GM12878 (cell line): ENCODE data around the gene SLC31A1. TPM values are rescaled to one million over a fixed set of nuclear protein-coding genes. Genes with fewer than 3 reads are reported as not detected.

ENCODE experiments used
- ATF7 ChIP-seq: fragments of 450-650 bp; IDR thresholded peaks from 2 replicates; pipeline ENCODE4 v1.6.1; 2016; ENCODE audit warnings: low read depth, mild to moderate bottlenecking
- BACH1 ChIP-seq: fragments of 450-650 bp; IDR thresholded peaks from 2 replicates; pipeline ENCODE4 v1.6.1; 2017; ENCODE audit warnings: mild to moderate bottlenecking, borderline replicate concordance
- BCL11A ChIP-seq: IDR thresholded peaks from 2 replicates; pipeline ENCODE4 v1.6.1; 2011; ENCODE audit warnings: low read depth, low read length
- HCFC1 ChIP-seq: fragments of 150-350 bp; IDR thresholded peaks from 2 replicates; pipeline ENCODE4 v1.6.1; 2014; ENCODE audit warnings: low read length
- KAT2A ChIP-seq: conservative IDR thresholded peaks from 2 replicates; pipeline ENCODE4 v1.6.1; 2011; ENCODE audit warnings: low read depth, low read length; ENCODE audit not compliant: control insufficient read depth
- MYB ChIP-seq: fragments of 150-350 bp; IDR thresholded peaks from 2 replicates; pipeline ENCODE4 v1.6.1; 2014; ENCODE audit warnings: mild to moderate bottlenecking, low read depth, low read length, borderline replicate concordance
- MYC ChIP-seq: IDR thresholded peaks from 2 replicates; pipeline ENCODE4 v1.6.1; 2011; ENCODE audit warnings: mild to moderate bottlenecking, low read length, moderate library complexity, inconsistent platforms; ENCODE audit not compliant: insufficient read depth, insufficient replicate concordance, insufficient read length, severe bottlenecking
- NR2C1 ChIP-seq: fragments of 450-650 bp; IDR thresholded peaks from 2 replicates; pipeline ENCODE4 v1.6.1; 2017; ENCODE audit warnings: antibody characterized with exemption, mild to moderate bottlenecking, moderate library complexity
- POLR2AphosphoS5 ChIP-seq: IDR thresholded peaks from 2 replicates; pipeline ENCODE4 v1.6.1; 2011; ENCODE audit warnings: mild to moderate bottlenecking, low read length, inconsistent platforms
- POU2F2 ChIP-seq: IDR thresholded peaks from 3 replicates; pipeline ENCODE4 v1.6.1; 2011; ENCODE audit warnings: low read depth, mild to moderate bottlenecking, low read length, borderline replicate concordance
- RAD21 ChIP-seq: IDR thresholded peaks from 2 replicates; pipeline ENCODE4 v1.6.1; 2011; ENCODE audit warnings: mild to moderate bottlenecking, low read depth, low read length, moderate library complexity; ENCODE audit not compliant: insufficient read depth
- RELB ChIP-seq: fragments of 450-650 bp; IDR thresholded peaks from 2 replicates; pipeline ENCODE4 v1.6.1; 2017; ENCODE audit warnings: low read depth, mild to moderate bottlenecking, moderate library complexity
- SMAD5 ChIP-seq: IDR thresholded peaks from 2 replicates; pipeline ENCODE4 v1.6.1; 2016; ENCODE audit warnings: antibody characterized with exemption, low read depth
- SREBF1 ChIP-seq: IDR thresholded peaks from 2 replicates; pipeline ENCODE4 v1.6.1; 2012; ENCODE audit warnings: mild to moderate bottlenecking, low read length
- STAT3 ChIP-seq: IDR thresholded peaks from 2 replicates; pipeline ENCODE4 v1.6.1; 2011; ENCODE audit warnings: low read depth, low read length, improper control_type of control experiment
- ZZZ3 ChIP-seq: IDR thresholded peaks from 2 replicates; pipeline ENCODE4 v1.6.1; 2011; ENCODE audit warnings: low read depth; ENCODE audit not compliant: control insufficient read depth, insufficient read length
- polyA plus RNA-seq, 11 experiments: library from polyadenylated mRNA; depleted of rRNA in 4 of 11; unstranded in 6 of 11; stranded (reverse) in 5 of 11; fragments of >200 nt; fragmentation: Nextera tagmentation in 4 of 11; fragmentation: Illumina TruSeq in 1 of 11; extraction: Ambion mirVana in 4 of 11; extraction: Trizol in 1 of 11; gene quantifications; 1 replicate in 1 of 11; 2 replicates in 10 of 11; pipeline versions ENCODE4 v1.2.1 to v1.2.3, GENCODE V29; 2011 to 2016; ENCODE audit warnings: inconsistent platforms in 2 of 11, missing spikeins in 2 of 11, low read depth in 1 of 11
- total RNA-seq, 4 experiments: library from RNA; depleted of rRNA in 3 of 4; stranded (reverse); fragments of >200 nt in 3 of 4; fragmentation: Illumina TruSeq in 1 of 4; extraction: Trizol in 1 of 4; gene quantifications; 2 replicates each; pipeline versions ENCODE4 v1.2.1 to v1.2.3, GENCODE V29; 2013 to 2021
- TF ChIP-seq, protein P1 (sequence below): fragments of 450-650 bp; IDR thresholded peaks from 2 replicates; pipeline ENCODE4 v1.6.1; 2014; ENCODE audit warnings: mild to moderate bottlenecking
- TF ChIP-seq, protein P2 (sequence below): fragments of 450-650 bp; IDR thresholded peaks from 2 replicates; pipeline ENCODE4 v1.6.1; 2016; ENCODE audit warnings: mild to moderate bottlenecking
- TF ChIP-seq, protein P3 (sequence below): fragments of 450-650 bp; IDR thresholded peaks from 2 replicates; pipeline ENCODE4 v1.6.1; 2018; ENCODE audit warnings: borderline replicate concordance, mild to moderate bottlenecking; ENCODE audit not compliant: partially characterized antibody
- TF ChIP-seq, protein P4 (sequence below): fragments of 450-650 bp; conservative IDR thresholded peaks from 2 replicates; pipeline ENCODE4 v1.6.1; 2017; ENCODE audit warnings: mild to moderate bottlenecking, moderate library complexity

The SLC31A1 gene
- total and polyA plus RNA-seq, 10 of the 15 experiments (the other 5 are each of a cell fraction or from before 2014, with no cell fraction given): 7.3 to 16.2 (median 10.5) TPM

DNA sequence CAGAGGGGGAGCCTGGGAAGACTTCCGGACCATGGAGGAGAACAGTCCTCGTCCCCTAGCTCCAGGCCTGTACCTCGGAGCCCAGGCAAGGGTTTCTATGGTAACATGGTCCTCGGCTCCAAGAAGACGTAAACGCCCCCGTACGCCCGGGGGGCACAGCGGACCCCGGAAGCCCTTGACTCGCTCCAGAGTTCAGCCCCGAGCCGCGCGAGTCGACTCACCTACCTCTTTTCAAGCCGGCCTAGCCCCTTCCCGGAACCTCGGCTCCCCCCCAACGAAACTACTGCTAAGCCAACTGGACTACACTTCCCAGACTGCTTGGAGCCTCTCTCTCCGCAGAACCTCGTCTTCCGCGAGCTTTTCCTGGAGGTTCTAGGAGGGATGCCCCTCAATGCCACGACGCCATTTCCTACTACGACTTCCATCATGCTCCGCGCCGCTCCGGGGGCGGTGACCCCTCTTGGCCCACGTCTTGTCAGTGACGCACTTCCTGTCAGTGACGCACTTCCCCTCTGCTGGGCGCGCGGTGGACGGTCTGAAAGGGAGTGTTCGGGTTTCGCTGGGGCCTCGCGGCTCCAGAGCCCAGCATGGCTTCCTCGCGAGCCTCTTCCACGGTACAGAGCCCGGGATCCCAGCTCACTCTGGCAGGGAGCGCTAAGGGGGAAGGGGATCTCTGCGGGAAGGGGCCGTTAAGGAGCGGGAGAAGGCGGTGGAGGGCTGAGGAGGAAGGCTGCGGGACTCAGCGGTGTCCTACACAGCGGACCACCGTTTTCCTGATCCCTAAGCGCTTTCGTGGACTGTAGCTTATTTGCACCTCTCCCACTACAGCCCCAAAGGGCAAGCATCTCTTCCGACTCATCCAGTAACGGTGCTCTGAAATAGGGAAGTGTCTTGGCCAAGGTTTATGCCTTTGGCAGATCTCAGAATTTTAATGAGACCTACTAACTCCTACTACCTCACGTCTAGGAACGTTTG is 54.1 kb downstream of the SLC31A1 start, which contains the start of the genes CDC26 and PRPF4 (continued):
- TF ChIP-seq, protein P1, sequence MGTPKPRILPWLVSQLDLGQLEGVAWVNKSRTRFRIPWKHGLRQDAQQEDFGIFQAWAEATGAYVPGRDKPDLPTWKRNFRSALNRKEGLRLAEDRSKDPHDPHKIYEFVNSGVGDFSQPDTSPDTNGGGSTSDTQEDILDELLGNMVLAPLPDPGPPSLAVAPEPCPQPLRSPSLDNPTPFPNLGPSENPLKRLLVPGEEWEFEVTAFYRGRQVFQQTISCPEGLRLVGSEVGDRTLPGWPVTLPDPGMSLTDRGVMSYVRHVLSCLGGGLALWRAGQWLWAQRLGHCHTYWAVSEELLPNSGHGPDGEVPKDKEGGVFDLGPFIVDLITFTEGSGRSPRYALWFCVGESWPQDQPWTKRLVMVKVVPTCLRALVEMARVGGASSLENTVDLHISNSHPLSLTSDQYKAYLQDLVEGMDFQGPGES: 0 out of 2 replicates have a peak, but pooled peaks have one; percentile 40
- peak; percentile 97 for TF ChIP-seq POLR2AphosphoS5
- TF ChIP-seq KAT2A: no peak
- no peak for TF ChIP-seq STAT3
- peak; percentile 95 for TF ChIP-seq SMAD5
- TF ChIP-seq, protein P2, sequence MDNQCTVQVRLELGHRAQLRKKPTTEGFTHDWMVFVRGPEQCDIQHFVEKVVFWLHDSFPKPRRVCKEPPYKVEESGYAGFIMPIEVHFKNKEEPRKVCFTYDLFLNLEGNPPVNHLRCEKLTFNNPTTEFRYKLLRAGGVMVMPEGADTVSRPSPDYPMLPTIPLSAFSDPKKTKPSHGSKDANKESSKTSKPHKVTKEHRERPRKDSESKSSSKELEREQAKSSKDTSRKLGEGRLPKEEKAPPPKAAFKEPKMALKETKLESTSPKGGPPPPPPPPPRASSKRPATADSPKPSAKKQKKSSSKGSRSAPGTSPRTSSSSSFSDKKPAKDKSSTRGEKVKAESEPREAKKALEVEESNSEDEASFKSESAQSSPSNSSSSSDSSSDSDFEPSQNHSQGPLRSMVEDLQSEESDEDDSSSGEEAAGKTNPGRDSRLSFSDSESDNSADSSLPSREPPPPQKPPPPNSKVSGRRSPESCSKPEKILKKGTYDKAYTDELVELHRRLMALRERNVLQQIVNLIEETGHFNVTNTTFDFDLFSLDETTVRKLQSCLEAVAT: peak; percentile 57; the same call in 1 of the 2 replicates
- peak; percentile 92 for TF ChIP-seq HCFC1
- peak; percentile 51; the same call in 1 of the 2 replicates for TF ChIP-seq BACH1
- TF ChIP-seq NR2C1: peak; percentile 95
- TF ChIP-seq MYB: no peak
- TF ChIP-seq, protein P3, sequence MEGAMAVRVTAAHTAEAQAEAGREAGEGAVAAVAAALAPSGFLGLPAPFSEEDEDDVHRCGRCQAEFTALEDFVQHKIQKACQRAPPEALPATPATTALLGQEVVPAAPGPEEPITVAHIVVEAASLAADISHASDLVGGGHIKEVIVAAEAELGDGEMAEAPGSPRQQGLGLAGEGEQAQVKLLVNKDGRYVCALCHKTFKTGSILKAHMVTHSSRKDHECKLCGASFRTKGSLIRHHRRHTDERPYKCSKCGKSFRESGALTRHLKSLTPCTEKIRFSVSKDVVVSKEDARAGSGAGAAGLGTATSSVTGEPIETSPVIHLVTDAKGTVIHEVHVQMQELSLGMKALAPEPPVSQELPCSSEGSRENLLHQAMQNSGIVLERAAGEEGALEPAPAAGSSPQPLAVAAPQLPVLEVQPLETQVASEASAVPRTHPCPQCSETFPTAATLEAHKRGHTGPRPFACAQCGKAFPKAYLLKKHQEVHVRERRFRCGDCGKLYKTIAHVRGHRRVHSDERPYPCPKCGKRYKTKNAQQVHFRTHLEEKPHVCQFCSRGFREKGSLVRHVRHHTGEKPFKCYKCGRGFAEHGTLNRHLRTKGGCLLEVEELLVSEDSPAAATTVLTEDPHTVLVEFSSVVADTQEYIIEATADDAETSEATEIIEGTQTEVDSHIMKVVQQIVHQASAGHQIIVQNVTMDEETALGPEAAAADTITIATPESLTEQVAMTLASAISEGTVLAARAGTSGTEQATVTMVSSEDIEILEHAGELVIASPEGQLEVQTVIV: peak; percentile 70
- peak; percentile 75 for TF ChIP-seq RELB
- peak; percentile 91 for TF ChIP-seq ATF7
- peak; percentile 69; the same call in 1 of the 2 replicates for TF ChIP-seq SREBF1
- no peak for TF ChIP-seq RAD21
- peak; percentile 45 for TF ChIP-seq MYC
- TF ChIP-seq ZZZ3: no peak
- no peak for TF ChIP-seq BCL11A
- TF ChIP-seq, protein P4, sequence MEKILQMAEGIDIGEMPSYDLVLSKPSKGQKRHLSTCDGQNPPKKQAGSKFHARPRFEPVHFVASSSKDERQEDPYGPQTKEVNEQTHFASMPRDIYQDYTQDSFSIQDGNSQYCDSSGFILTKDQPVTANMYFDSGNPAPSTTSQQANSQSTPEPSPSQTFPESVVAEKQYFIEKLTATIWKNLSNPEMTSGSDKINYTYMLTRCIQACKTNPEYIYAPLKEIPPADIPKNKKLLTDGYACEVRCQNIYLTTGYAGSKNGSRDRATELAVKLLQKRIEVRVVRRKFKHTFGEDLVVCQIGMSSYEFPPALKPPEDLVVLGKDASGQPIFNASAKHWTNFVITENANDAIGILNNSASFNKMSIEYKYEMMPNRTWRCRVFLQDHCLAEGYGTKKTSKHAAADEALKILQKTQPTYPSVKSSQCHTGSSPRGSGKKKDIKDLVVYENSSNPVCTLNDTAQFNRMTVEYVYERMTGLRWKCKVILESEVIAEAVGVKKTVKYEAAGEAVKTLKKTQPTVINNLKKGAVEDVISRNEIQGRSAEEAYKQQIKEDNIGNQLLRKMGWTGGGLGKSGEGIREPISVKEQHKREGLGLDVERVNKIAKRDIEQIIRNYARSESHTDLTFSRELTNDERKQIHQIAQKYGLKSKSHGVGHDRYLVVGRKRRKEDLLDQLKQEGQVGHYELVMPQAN: peak; percentile 95
- TF ChIP-seq POU2F2: 0 out of 3 replicates have a peak, but pooled peaks have one; percentile 72
